Measurements from ENCODE around the gene LVRN. TPM values are rescaled to one million over a fixed set of nuclear protein-coding genes. Genes with fewer than 3 reads are reported as not detected.
A peak's percentile ranks its signal among the peaks of the same experiment; 100 is the strongest.

LVRN gene
- total and polyA plus RNA-seq, 2 of the 13 experiments (the other 11 are each of a cell fraction or from before 2014, with no cell fraction given): 0.09 to 0.20 TPM

DNA sequence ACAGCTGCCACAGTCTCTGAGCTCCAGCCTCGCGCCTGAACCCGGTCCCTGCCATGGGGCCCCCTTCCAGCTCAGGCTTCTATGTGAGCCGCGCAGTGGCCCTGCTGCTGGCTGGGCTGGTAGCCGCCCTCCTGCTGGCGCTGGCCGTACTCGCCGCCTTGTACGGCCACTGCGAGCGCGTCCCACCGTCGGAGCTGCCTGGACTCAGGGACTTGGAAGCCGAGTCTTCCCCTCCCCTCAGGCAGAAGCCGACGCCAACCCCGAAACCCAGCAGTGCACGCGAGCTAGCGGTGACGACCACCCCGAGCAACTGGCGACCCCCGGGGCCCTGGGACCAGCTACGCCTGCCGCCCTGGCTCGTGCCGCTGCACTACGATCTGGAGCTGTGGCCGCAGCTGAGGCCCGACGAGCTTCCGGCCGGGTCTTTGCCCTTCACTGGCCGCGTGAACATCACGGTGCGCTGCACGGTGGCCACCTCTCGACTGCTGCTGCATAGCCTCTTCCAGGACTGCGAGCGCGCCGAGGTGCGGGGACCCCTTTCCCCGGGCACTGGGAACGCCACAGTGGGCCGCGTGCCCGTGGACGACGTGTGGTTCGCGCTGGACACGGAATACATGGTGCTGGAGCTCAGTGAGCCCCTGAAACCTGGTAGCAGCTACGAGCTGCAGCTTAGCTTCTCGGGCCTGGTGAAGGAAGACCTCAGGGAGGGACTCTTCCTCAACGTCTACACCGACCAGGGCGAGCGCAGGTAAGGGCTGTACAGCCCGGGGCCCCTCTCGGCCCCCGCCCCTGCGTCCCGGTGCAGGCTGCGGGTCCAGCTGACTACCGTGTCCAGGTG, 509 bp downstream of the LVRN start (continued):
- TF ChIP-seq ZNF691 (CRISPR knock-in tag; IDR thresholded peaks at IDR 0.05; ENCODE audit: borderline replicate concordance, low read depth): peak; percentile 54; the same call in 1 of the 2 replicates
- TF ChIP-seq, protein P1, sequence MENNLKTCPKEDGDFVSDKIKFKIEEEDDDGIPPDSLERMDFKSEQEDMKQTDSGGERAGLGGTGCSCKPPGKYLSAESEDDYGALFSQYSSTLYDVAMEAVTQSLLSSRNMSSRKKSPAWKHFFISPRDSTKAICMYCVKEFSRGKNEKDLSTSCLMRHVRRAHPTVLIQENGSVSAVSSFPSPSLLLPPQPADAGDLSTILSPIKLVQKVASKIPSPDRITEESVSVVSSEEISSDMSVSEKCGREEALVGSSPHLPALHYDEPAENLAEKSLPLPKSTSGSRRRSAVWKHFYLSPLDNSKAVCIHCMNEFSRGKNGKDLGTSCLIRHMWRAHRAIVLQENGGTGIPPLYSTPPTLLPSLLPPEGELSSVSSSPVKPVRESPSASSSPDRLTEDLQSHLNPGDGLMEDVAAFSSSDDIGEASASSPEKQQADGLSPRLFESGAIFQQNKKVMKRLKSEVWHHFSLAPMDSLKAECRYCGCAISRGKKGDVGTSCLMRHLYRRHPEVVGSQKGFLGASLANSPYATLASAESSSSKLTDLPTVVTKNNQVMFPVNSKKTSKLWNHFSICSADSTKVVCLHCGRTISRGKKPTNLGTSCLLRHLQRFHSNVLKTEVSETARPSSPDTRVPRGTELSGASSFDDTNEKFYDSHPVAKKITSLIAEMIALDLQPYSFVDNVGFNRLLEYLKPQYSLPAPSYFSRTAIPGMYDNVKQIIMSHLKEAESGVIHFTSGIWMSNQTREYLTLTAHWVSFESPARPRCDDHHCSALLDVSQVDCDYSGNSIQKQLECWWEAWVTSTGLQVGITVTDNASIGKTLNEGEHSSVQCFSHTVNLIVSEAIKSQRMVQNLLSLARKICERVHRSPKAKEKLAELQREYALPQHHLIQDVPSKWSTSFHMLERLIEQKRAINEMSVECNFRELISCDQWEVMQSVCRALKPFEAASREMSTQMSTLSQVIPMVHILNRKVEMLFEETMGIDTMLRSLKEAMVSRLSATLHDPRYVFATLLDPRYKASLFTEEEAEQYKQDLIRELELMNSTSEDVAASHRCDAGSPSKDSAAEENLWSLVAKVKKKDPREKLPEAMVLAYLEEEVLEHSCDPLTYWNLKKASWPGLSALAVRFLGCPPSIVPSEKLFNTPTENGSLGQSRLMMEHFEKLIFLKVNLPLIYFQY (CRISPR knock-in tag; IDR thresholded peaks at IDR 0.05; ENCODE audit: borderline replicate concordance): no peak
- TF ChIP-seq, protein P2, sequence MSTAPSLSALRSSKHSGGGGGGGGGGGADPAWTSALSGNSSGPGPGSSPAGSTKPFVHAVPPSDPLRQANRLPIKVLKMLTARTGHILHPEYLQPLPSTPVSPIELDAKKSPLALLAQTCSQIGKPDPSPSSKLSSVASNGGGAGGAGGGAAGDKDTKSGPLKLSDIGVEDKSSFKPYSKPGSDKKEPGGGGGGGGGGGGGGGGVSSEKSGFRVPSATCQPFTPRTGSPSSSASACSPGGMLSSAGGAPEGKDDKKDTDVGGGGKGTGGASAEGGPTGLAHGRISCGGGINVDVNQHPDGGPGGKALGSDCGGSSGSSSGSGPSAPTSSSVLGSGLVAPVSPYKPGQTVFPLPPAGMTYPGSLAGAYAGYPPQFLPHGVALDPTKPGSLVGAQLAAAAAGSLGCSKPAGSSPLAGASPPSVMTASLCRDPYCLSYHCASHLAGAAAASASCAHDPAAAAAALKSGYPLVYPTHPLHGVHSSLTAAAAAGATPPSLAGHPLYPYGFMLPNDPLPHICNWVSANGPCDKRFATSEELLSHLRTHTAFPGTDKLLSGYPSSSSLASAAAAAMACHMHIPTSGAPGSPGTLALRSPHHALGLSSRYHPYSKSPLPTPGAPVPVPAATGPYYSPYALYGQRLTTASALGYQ (CRISPR knock-in tag; IDR thresholded peaks at IDR 0.05): no peak
- peak; percentile 37; the same call in 1 of the 2 replicates for TF ChIP-seq MYC (CRISPR knock-in tag; IDR thresholded peaks at IDR 0.05; ENCODE audit: borderline replicate concordance)
- TF ChIP-seq POLR2AphosphoS5 (IDR thresholded peaks at IDR 0.05; ENCODE audit: low read depth, low read length): no peak
- no peak for TF ChIP-seq NFKB2 (CRISPR knock-in tag; IDR thresholded peaks at IDR 0.05; ENCODE audit: borderline replicate concordance)
- no peak for TF ChIP-seq ZFP91 (CRISPR knock-in tag; IDR thresholded peaks at IDR 0.05; ENCODE audit: borderline replicate concordance)
- TF ChIP-seq POGK (CRISPR knock-in tag; conservative IDR thresholded peaks at IDR 0.05): no peak
- TF ChIP-seq REPIN1 (CRISPR knock-in tag; IDR thresholded peaks at IDR 0.05; ENCODE audit: borderline replicate concordance, low read depth): no peak
- TF ChIP-seq ZNF564 (CRISPR knock-in tag; IDR thresholded peaks at IDR 0.05): 0 out of 2 replicates have a peak, but pooled peaks have one; percentile 32
- no peak for TF ChIP-seq HDAC2 (CRISPR knock-in tag; IDR thresholded peaks at IDR 0.05)
- no peak for TF ChIP-seq KLF6 (CRISPR knock-in tag; IDR thresholded peaks at IDR 0.05)
- TF ChIP-seq GABPB1 (CRISPR knock-in tag; IDR thresholded peaks at IDR 0.05): peak; percentile 81
- no peak for TF ChIP-seq JUN (CRISPR knock-in tag; IDR thresholded peaks at IDR 0.05)
- TF ChIP-seq ELF4 (CRISPR knock-in tag; IDR thresholded peaks at IDR 0.05; ENCODE audit: borderline replicate concordance): no peak
- TF ChIP-seq THAP11 (CRISPR knock-in tag; IDR thresholded peaks at IDR 0.05): no peak
- TF ChIP-seq ZMYM4 (CRISPR knock-in tag; IDR thresholded peaks at IDR 0.05): peak; percentile 28; the same call in 1 of the 2 replicates
- peak; percentile 32; the same call in 1 of the 2 replicates for TF ChIP-seq ETV5 (CRISPR knock-in tag; IDR thresholded peaks at IDR 0.05; ENCODE audit: borderline replicate concordance)
